PFSK-1 (cell line): ENCODE measurements around the gene GARIN3.

Source experiments
- FOXP2 ChIP-seq: optimal IDR thresholded peaks from 2 replicates; pipeline ENCODE3; 2011; ENCODE audit warnings: borderline replicate concordance, control low read depth, inconsistent platforms; ENCODE audit not compliant: insufficient read depth; ENCODE audit errors: extremely low read length, extremely low read depth
- POLR2AphosphoS5 ChIP-seq: IDR thresholded peaks from 2 replicates; pipeline ENCODE4 v1.6.1; 2012; ENCODE audit warnings: low read depth, mild to moderate bottlenecking, control low read depth, low read length, moderate library complexity
- SIN3A ChIP-seq: IDR thresholded peaks from 2 replicates; pipeline ENCODE4 v1.6.1; 2012; ENCODE audit warnings: mild to moderate bottlenecking, low read length, moderate library complexity, borderline replicate concordance; ENCODE audit not compliant: insufficient read depth
- TAF1 ChIP-seq: IDR thresholded peaks from 2 replicates; pipeline ENCODE4 v1.6.1; 2012; ENCODE audit warnings: low read length, control low read depth, borderline replicate concordance; ENCODE audit not compliant: insufficient read depth
- TF ChIP-seq, protein P1 (sequence below), 2 experiments: IDR thresholded peaks; 2 replicates each; pipeline versions ENCODE4 v1.6.1 to v1.8.0; 2011 to 2012; ENCODE audit warnings: low read depth in 2 of 2, low read length in 2 of 2, control low read depth in 1 of 2, inconsistent platforms in 1 of 2, mild to moderate bottlenecking in 1 of 2, moderate library complexity in 1 of 2; ENCODE audit not compliant: insufficient read depth in 1 of 2

DNA sequence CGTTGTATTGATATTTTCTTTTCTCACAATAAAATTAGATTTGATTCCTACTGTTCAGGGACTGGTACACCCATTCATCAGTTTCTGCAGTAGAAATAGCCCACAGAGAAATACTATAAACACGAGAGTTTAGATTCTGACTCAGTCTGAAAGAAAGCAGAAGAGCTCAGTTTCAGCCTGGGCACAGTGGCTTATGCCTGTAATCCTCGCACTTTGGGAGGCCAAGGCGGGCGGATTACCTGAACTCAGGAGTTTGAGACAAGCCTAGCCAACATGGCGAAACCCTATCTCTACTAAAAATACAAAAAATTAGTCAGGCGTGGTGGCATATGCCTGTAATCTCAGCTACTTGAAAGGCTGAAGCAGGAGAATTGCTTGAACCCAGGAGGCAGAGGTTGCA is 23.2 kb upstream of the GARIN3 start:
- no peak for TF ChIP-seq TAF1
- no peak for TF ChIP-seq POLR2AphosphoS5
- TF ChIP-seq, protein P1, sequence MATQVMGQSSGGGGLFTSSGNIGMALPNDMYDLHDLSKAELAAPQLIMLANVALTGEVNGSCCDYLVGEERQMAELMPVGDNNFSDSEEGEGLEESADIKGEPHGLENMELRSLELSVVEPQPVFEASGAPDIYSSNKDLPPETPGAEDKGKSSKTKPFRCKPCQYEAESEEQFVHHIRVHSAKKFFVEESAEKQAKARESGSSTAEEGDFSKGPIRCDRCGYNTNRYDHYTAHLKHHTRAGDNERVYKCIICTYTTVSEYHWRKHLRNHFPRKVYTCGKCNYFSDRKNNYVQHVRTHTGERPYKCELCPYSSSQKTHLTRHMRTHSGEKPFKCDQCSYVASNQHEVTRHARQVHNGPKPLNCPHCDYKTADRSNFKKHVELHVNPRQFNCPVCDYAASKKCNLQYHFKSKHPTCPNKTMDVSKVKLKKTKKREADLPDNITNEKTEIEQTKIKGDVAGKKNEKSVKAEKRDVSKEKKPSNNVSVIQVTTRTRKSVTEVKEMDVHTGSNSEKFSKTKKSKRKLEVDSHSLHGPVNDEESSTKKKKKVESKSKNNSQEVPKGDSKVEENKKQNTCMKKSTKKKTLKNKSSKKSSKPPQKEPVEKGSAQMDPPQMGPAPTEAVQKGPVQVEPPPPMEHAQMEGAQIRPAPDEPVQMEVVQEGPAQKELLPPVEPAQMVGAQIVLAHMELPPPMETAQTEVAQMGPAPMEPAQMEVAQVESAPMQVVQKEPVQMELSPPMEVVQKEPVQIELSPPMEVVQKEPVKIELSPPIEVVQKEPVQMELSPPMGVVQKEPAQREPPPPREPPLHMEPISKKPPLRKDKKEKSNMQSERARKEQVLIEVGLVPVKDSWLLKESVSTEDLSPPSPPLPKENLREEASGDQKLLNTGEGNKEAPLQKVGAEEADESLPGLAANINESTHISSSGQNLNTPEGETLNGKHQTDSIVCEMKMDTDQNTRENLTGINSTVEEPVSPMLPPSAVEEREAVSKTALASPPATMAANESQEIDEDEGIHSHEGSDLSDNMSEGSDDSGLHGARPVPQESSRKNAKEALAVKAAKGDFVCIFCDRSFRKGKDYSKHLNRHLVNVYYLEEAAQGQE (IDR thresholded peaks at IDR 0.05; ENCODE audit: insufficient read depth in 1 of 2, low read depth in 2 of 2, low read length in 2 of 2), result no peak
- TF ChIP-seq SIN3A, result no peak
- no peak for TF ChIP-seq FOXP2
